ENCODE data around the gene CHRNE. TPM values are rescaled to one million over a fixed set of nuclear protein-coding genes. Genes with fewer than 3 reads are reported as not detected.

The CHRNE gene
- total and polyA plus RNA-seq, 2 of the 8 experiments (the other 6 are each of a cell fraction or from before 2014, with no cell fraction given), result 0.15 to 0.33 TPM

GRCh38 chr17:4898351-4898750 is 4.5 kb downstream of the CHRNE start (continued):
- TF ChIP-seq CHD7 (IDR thresholded peaks at IDR 0.05; ENCODE audit: insufficient replicate concordance, low read length) (no peak), PHF8 (conservative IDR thresholded peaks at IDR 0.05; ENCODE audit: low read depth, low read length) (no peak), CEBPB (IDR thresholded peaks at IDR 0.05; ENCODE audit: low read depth, low read length) (no peak)

Data from H1 (cell line).